Measurements from ENCODE around the gene CD8B2.

- TF ChIP-seq EZH2 (IDR thresholded peaks at IDR 0.05), result no peak
- TF ChIP-seq POLR2AphosphoS5 (IDR thresholded peaks at IDR 0.05; ENCODE audit: borderline replicate concordance, low read depth, low read length), result no peak
Measured at GRCh38 chr2:106542746-106543359, 55.7 kb downstream of the CD8B2 start.

Measured in SK-N-MC (cell line).